Right lobe of liver (tissue), 4 donors: ENCODE results near the gene IQGAP3.

ENCODE experiments used
- CTCF ChIP-seq, 4 donors: fragments of 200-600 bp in 3 of 4; fragments of 450-650 bp in 1 of 4; IDR thresholded peaks; one replicate each; pipeline versions ENCODE4 v1.5.1 to v1.8.0; 2016 to 2022; ENCODE audit warnings: antibody characterized with exemption in 4 of 4, mild to moderate bottlenecking in 2 of 4
- POLR2A ChIP-seq: fragments of 450-650 bp; IDR thresholded peaks from one replicate; pipeline ENCODE4 v1.6.1; 2017; ENCODE audit warnings: antibody characterized with exemption, mild to moderate bottlenecking
- donor health status: DM: no; HTN: no; CAD: no.
- donor health status: DM: no; HTN: no; CAD: no.
- donor health status: DM: no; HTN: yes; CAD: no.

DNA sequence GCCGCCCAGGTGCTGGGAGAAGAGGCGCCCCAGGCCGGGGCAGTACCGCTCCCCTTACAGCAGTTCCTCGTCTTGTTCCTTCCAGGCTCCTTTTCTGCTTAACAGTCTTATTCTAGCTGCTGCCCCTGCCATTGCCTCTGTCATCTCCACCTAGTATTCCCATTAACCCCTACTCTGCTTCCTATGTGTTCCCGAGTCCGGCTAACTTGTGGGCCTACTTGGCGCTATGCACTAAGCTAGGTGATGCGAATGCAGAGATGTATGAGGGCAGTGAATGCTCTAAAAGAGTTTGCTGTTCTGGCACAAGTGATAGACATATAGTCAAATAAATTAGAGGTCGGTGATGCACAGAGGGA, 276 bp upstream of the IQGAP3 start:
- TF ChIP-seq CTCF (IDR thresholded peaks at IDR 0.05) (no peak), POLR2A (no peak)
